AML-193 (cell line): ENCODE results near the gene NADK2.
"Not testable (repeated sequence)": the region's sequence is repeated elsewhere in the genome, so short reads cannot be mapped to it uniquely, and the experiment has no call there.

ENCODE experiments used
- DNase-seq, 2 experiments: peaks; one replicate each; lab custom pipeline; 2025; lab: John Stamatoyannopoulos, UW

NADK2 gene, protein sequence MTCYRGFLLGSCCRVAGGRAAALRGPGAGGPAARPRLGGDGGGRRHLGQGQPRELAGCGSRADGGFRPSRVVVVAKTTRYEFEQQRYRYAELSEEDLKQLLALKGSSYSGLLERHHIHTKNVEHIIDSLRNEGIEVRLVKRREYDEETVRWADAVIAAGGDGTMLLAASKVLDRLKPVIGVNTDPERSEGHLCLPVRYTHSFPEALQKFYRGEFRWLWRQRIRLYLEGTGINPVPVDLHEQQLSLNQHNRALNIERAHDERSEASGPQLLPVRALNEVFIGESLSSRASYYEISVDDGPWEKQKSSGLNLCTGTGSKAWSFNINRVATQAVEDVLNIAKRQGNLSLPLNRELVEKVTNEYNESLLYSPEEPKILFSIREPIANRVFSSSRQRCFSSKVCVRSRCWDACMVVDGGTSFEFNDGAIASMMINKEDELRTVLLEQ

DNA sequence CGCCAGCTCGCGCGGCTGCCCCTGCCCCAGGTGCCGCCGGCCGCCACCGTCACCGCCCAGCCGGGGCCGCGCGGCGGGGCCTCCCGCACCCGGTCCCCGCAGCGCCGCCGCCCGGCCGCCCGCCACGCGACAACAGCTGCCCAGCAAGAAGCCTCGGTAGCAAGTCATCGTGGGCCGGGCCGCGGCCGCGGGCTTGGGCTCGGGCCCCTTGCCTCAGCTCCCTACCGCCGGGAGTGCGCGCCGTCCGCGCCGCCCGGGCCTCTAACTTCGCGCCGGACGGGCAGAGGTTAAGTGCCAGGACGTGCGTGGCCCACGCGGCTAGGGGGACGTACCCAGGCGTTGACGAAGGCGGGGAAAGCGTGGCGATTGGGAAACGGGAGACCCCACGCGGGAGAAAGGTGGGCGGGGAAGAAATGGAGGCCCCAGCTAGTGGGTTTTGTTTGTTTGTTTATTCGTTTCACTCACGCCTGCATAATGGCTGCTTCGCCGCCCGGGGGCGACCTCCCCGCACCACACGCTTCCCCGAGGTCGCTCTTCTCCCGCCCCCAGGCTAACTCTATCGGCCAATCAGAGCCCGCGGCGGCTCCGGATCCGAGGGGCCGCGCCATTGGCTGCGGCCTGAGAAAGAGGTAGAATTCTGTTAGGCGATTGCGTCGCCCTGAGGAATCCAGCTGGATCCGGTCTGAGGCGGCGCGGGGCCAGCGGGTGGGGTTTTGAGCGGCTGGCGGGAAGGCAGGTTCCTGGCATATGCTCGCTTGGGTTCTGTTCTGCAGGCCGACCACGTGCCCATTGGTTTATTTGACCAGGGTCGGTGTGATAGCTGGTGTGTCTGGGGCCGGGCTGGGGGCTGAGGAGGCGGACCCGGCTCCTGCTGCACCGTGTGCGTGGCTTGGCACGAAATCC is at the start of gene NADK2:
Gene NADK2, minus strand, starts transcription at position 295 of the 903 bp plus-strand sequence. Its CDS starts 127 bp downstream, at position 168.
- DNase-seq: peak; percentile 89 to 93

DNA sequence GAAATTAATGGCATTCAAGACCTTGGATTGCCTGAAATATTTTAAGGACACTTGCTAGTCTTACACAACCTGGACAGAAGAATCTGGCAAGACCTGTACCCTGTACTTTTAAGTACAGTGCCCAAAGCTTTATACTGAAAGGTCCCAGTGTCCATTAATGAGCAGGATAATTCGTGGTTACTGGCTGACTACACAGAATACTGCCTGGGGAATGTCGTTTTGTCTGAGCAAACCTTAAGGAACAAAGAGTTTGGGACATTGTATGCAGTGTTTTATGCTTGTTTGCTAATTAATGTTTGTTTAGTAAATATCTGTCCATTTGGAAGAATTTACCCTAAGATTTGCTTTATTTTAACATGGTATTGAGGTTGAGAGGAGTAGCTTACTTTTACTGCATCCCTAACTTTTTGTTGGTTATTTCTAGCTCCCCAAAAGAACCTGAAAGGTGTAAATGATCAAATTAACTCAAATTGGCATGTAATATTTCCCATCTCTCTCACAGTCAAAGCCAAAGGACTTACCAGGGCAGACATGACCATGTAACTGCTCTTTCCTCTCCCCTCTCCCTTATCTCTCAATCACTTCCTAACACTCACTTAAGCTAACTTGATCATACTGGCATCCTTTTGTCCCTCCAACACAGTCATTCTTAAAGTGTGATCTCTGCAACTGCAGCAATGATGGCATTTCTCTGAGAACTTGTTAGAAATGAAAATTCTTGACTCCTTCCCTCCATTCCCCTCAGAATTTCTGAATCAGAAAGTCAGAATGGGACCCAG is 44.3 kb upstream of the NADK2 start:
- DNase-seq: no peak

GRCh38 chr5:36283775-36284174 is 42.0 kb upstream of the NADK2 start:
- DNase-seq: not testable (repeated sequence)

- DNase-seq: no peak
These were observed 39.9 kb upstream of the NADK2 start for GRCh38 chr5:36281626-36282025.

DNA sequence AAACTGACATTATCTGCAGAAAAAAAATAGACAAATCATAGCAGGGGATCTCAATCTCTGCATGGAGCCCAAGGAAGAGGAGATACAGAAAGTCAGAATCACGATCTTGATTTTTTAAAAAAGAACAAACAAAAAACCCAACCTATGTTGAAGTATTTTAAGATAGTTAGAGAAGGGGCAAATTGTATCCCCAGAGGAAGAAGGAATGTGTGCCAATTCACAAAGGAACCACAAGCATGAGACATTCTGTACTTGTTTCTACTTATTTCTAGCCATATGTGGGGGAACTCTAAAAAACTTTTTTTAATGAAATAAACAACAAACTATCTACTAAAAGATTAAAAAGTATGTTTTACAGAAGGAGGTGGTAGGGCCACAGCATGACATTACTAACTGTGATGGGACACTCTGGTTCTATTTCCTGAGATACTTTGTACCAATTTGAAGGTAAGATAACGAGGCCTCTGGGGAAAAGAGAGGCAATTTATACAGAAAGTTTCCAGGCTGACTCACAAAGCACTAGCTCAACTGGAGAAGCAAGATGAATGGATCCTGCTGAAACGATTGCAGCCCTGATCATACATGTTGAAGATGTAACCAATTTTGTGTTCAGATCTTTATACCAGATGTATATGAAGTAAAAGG is 37.5 kb upstream of the NADK2 start:
- no peak for DNase-seq

DNA sequence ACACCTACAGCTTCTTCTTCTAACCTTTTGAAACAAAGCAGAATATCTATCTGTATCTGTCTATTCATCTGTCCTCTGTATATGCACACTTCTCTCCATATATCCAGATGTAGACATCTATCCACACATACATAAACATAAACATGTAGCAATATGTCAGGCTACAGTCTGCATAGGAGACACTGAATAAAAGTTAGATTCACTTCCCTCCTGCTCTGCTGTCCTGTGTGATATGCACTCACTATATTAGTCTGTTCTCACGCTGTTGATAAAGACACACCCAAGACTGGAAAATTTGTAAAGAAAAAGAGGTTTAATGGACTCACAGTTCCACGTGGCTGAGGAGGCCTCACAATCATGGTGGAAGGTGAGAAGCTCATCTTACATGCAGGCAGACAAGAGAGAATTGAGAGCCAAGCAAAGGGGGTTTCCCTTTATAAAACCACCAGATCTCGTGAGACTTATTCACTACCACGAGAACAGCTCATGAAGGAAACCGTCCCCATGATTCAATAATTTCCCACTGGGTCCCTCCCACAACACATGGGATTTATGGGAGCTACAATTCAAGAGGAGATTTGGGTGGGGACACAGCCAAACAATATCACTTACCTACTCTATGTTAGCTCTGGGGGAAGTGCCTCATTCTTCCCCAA is 35.9 kb upstream of the NADK2 start:
- no peak for DNase-seq

DNA sequence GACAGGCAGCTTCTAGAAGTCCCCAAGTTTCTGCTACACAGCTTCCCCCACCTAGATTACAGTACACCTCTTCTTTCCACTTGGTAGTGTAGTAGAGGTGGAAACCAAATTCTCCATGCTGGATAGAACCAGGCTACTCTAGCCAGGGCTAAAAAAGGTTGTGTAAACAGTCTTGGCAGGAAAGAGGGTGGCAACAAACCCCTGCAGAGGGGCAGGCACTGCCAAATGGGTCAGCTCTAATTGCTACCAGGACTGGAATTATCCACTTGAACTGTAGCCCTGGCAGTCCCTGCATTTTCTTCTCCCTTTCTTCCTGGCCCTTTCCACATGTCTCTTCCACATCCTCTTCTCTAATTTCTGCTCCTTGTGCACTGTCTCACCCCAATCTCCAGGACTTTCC is 35.1 kb upstream of the NADK2 start:
- no peak for DNase-seq

- peak; percentile 76 to 82 for DNase-seq
These were observed 32.2 kb upstream of the NADK2 start for GRCh38 chr5:36273809-36274526.

DNA sequence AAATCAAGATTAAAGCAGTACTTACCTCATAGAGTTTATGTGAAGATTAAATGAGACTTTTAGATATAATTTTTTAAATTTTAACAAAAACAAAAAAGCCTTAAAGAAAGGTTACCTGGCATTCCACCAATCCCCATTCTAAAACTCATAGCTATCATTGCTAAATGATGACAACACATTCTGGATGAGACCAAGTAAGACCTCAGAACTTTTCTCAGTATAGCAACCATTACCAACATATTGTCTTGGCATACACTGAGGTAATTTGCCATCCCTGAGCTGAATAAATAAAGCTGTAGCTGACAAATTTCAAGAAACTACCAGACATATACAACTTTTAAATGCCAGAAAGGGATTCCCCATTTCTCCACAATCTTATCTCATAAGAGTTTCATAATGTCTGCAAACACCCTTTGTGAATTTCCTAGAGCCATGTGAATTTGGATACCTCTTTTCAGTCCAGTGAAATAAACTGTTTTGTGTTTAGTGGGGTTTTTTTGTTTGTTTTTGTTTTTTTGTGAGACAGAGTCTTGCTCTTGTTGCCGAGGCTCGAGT is 30.5 kb upstream of the NADK2 start:
- no peak for DNase-seq

- no peak for DNase-seq
These were observed 29.3 kb upstream of the NADK2 start for GRCh38 chr5:36270876-36271575.

- DNase-seq: no peak
These were observed 28.4 kb upstream of the NADK2 start for GRCh38 chr5:36270175-36270574.

GRCh38 chr5:36269478-36269877 is 27.8 kb upstream of the NADK2 start:
- no peak for DNase-seq

DNA sequence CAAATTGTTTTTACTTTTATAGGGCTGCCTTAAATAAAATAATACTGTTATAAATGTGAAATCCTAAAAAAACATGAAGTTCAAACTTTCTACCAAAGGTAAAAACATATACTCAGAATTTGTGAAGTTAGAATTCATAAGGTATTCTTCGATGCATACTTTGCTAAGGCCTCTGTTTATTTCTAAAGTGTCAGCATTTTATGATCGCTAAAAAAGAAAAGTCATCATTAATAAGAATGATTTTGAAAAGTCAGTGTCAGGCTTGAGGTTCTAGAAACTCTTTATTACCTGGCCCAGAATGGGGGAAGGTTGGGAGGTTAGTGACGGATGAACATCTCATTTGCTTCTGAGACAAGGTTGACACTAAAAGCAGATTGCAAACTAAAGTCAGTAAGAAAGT is 26.2 kb upstream of the NADK2 start:
- DNase-seq: no peak

DNA sequence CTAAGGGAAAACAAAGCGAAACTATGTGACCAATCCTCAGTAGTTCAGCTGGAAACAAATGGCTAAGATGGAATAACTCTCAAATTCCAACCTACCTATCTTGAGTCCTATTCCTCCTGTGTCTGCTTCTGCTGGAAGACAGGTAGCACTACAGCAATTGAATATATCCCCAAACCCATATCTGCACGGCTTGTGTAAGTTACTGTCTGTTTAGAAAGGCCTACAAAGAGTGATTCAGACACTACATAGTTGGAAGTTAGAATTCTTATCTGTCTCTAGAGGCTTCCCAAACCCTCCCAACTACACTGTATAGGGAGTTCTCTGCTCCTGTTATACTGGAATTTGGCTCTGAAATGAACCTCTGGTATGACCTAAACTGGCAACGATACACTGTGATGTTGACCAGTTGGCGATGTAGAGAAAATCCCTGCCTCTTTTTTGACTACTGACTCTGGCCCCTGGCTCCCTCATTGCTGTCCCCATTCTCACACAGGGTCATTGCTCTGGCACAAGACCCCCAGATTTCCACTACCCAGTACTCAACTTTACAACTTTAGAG is 22.6 kb upstream of the NADK2 start:
- DNase-seq: no peak

GRCh38 chr5:36261186-36261585 is 19.5 kb upstream of the NADK2 start:
- no peak for DNase-seq

DNA sequence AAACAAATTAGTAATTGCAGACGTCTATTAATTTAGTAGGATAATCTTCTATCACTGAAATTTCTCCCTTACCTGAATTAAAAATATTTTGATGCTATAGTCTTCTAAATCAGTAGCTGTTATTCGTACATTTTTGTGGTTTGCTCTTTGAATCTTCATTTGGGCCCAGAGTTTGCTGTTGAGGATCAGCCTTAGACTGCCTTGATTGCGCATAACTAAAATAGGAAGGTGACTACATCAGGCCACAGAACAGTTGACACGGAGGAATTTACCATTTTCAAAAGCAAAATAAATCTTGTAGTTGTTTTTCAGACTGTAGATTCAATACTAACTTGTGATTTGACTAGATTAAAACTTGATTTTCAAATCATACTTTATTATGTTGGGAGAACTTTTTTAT is 11.8 kb upstream of the NADK2 start:
- no peak for DNase-seq

DNA sequence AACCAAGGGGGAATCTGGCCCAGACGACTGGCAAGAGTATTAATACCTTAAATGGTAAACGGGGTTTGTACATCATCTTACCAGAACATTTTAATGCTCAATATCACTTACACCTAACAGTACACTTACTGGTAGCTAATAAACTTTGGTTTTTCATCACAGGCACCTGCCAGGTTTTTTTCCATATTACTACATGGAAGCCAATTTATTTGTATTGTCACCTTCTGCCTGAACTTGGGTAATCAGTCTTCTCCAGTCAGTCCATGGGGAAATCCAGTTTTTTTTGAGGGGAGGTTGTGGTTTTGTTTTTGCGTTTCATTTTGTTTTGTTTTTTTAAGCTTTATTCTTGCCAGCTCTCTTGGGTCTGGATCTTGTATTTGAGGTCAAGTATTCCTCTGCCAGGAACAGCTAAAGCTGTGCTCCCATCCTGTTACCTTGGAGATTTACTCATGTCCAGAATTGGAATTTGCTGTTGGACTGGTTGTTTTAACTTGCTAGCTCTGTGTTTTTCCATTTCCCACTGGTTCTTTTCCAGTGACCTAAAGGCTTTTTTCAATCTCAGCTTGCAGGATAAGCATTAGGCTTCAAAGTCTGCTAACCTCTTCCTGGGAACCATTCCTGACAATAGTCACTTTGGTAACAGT is 11.1 kb upstream of the NADK2 start:
- DNase-seq: no peak

DNA sequence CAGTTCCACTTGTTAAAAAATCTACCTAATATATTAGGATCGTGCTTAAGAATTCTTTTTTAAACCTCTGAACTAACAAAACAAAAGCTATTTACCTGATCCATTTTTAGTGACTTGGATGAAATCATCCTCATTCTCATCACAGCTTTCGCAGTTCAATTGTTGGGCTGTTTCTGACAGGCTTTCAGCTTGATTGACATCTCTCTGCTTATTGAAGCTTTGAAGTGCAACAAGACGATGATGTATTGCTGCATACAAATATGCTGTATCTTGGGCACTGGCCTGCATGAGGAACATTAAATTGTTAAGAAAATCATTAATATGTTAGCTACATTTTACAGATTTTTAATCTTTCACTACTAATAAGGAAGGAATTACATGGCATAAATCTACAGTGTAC is 9.5 kb upstream of the NADK2 start:
- no peak for DNase-seq

DNA sequence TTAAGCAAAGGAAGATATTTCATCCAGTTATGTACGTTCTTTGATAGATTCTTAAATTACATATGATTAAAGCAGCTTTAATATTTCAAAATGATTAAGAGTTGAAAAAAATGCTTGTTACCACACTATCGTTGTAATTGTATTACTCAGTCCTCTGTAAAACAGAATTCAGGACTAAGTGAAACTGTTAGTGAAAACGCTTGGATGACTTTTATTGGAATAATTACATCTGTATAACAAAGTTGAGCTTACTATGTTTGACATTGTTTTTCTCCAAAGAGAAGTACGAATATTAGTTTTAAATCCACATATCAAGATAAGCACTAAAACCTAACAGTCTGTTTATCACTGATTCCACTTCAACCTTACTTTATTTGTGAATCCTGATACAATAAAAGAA is 8.7 kb upstream of the NADK2 start:
- DNase-seq: no peak
